Adrenal gland (tissue), 12 donors: ENCODE results near the gene INPP4B. TPM values are rescaled to one million over a fixed set of nuclear protein-coding genes. Genes with fewer than 3 reads are reported as not detected.

Experiments used
- DNase-seq, 7 donors: peaks; one replicate each; pipeline ENCODE4 v3.0.0-alpha.2; 2019 to 2020
- H3K27ac ChIP-seq, 5 donors: fragments of 200-600 bp; sonication (generic) in 4 of 5; 1 replicate in 3 of 5; 2 replicates in 2 of 5; pipeline versions ENCODE4 v1.5.1 to v1.8.0; 2016 to 2020; ENCODE audit warnings: mild to moderate bottlenecking in 1 of 5
- H3K27me3 ChIP-seq: fragments of 200-600 bp; 2 replicates; pipeline ENCODE4 v1.8.0; 2021
- H3K36me3 ChIP-seq, 2 donors: fragments of 200-600 bp; replicated peaks in 1 of 2; 1 replicate in 1 of 2; 2 replicates in 1 of 2; pipeline versions ENCODE4 v1.5.1 to v1.8.0; 2018 to 2022
- H3K4me1 ChIP-seq, 2 donors: fragments of 200-600 bp; replicated peaks in 1 of 2; 1 replicate in 1 of 2; 2 replicates in 1 of 2; pipeline versions ENCODE4 v1.5.1 to v1.8.0; 2018 to 2021
- H3K4me3 ChIP-seq, 4 donors: fragments of 200-600 bp; sonication (generic) in 3 of 4; one replicate each; pipeline ENCODE4 v1.5.1; 2016 to 2018
- H3K9me3 ChIP-seq, 3 donors: fragments of 200-600 bp; sonication (generic) in 1 of 3; replicated peaks in 1 of 3; 1 replicate in 2 of 3; 2 replicates in 1 of 3; pipeline versions ENCODE4 v1.5.1 to v1.8.0; 2016 to 2021
- CTCF ChIP-seq, 6 experiments: fragments of 450-650 bp in 4 of 6; fragments of 200-600 bp in 2 of 6; sonication (generic) in 1 of 6; IDR thresholded peaks; 1 replicate in 5 of 6; 2 replicates in 1 of 6; pipeline versions ENCODE4 v1.5.1 to v1.8.0; 2016 to 2021; ENCODE audit warnings: antibody characterized with exemption in 6 of 6, mild to moderate bottlenecking in 2 of 6, moderate library complexity in 1 of 6
- POLR2A ChIP-seq, 2 donors: fragments of 450-650 bp; IDR thresholded peaks; one replicate each; pipeline ENCODE4 v1.6.1; 2017; ENCODE audit warnings: antibody characterized with exemption in 2 of 2, mild to moderate bottlenecking in 2 of 2, moderate library complexity in 1 of 2
- WGBS, 4 donors: extraction: QIAGEN DNeasy Blood & Tissue Kit in 2 of 4; methylation state at CpG; one replicate each; pipeline versions ENCODE4 v1.1.5 to v1.1.7; 2013 to 2017; 5-methylcytosine and 5-hydroxymethylcytosine counted together
- intact Hi-C, 2 donors: fragments of 100-400 bp; cut with DNase I; formaldehyde crosslinking; loops; one replicate each; pipeline versions ENCODE4 v1.14.1 to v1.15.0; 2022 to 2023
- polyA plus RNA-seq, 3 donors: library from polyadenylated mRNA; stranded (reverse); fragments of 200-250 nt in 2 of 3; fragments of 350-450 nt in 1 of 3; fragmentation: Illumina TruSeq in 1 of 3; extraction: RNeasy Lipid Tissue Mini Kit (QIAGEN cat#74804) in 1 of 3; gene quantifications; one replicate each; pipeline ENCODE4 v1.2.3, GENCODE V29; 2013 to 2014
- total RNA-seq, 9 donors: library from RNA; depleted of rRNA in 4 of 9; stranded (reverse); fragments of >200 nt in 4 of 9; fragments of 120-200 nt in 1 of 9; fragmentation: NEBNext Ultra II Directional in 1 of 9; extraction: Animal tissue kit (Norgen Biotek cat#: 25700) in 1 of 9; gene quantifications; one replicate each; pipeline versions ENCODE4 v1.1.0 to v1.2.4, GENCODE V29; 2013 to 2023
- donor health status: healthy with polysubstance abuse.
- donor health status: Bipolar disorder and iron deficiency.
- donor health status: DM: yes; HTN: yes; CAD: no.
- donor health status: DM: no; HTN: no; CAD: no.
- donor health status: DM: no; HTN: no; CAD: no.
- donor health status: DM: yes; HTN: yes; CAD: no.

INPP4B gene
- total and polyA plus RNA-seq, 12 donors = 2.2 to 21.6 (median 11.8) TPM

- no peak for DNase-seq
- TF ChIP-seq CTCF (IDR thresholded peaks at IDR 0.05) = no peak
- TF ChIP-seq POLR2A (IDR thresholded peaks at IDR 0.05) = no peak
- Histone ChIP-seq H3K4me3 (no peak overlapping the region), H3K27ac (peak overlapping the region in 1 of 5 donors; percentile 50), H3K9me3 (no peaks in the 10 kb centered on the region), H3K36me3 (no peaks in the 10 kb centered on the region), H3K27me3 (no peaks in the 10 kb centered on the region), H3K4me1 (peaks cover 0 to 13% of the 10 kb centered on the region in 2 donors)
- WGBS, 4 donors = 79 to 83% (median 82%) methylated on average over 5 of the region's 5 CpGs
- intact Hi-C loops = no loop called here
These were observed 466.0 kb downstream of the INPP4B start for GRCh38 chr4:142380052-142380602.

- intact Hi-C loops = no loop called here
- no peak for DNase-seq
- Histone ChIP-seq H3K4me1 (peaks cover 0 to 13% of the 10 kb centered on the region in 2 donors), H3K27ac (peak overlapping the region in 1 of 5 donors; percentile 50), H3K9me3 (no peaks in the 10 kb centered on the region), H3K36me3 (no peaks in the 10 kb centered on the region), H3K4me3 (no peak overlapping the region), H3K27me3 (no peaks in the 10 kb centered on the region)
- no peak for TF ChIP-seq CTCF (IDR thresholded peaks at IDR 0.05)
- TF ChIP-seq POLR2A (IDR thresholded peaks at IDR 0.05) = no peak
- whole genome bisulfite sequencing, 4 donors = 67 to 76% (median 72%) methylated on average over 4 of the region's 4 CpGs
These were observed 466.6 kb downstream of the INPP4B start for GRCh38 chr4:142379277-142380051.

GRCh38 chr4:142378179-142378578 is 467.9 kb downstream of the INPP4B start:
- Histone ChIP-seq H3K36me3 (no peaks in the 10 kb centered on the region), H3K4me3 (no peak overlapping the region), H3K27me3 (no peaks in the 10 kb centered on the region), H3K9me3 (no peaks in the 10 kb centered on the region), H3K4me1 (peaks cover 0 to 20% of the 10 kb centered on the region in 2 donors), H3K27ac (peak overlapping the region in 2 of 5 donors; percentile 21 to 26)
- intact Hi-C loops = no loop called here
- 50 to 79% (median 63%) methylated on average over 2 of the region's 2 CpGs for WGBS, 4 donors
- no peak for TF ChIP-seq POLR2A (IDR thresholded peaks at IDR 0.05)
- TF ChIP-seq CTCF (IDR thresholded peaks at IDR 0.05) = no peak
- DNase-seq = peak in 3 of 7 donors; percentile 15 to 25 (median 20)

- Histone ChIP-seq H3K27ac (peak overlapping the region in 3 of 5 donors; percentile 4 to 26 (median 20)), H3K36me3 (no peaks in the 10 kb centered on the region), H3K9me3 (no peaks in the 10 kb centered on the region), H3K4me1 (peaks cover 0 to 24% of the 10 kb centered on the region in 2 donors), H3K27me3 (no peaks in the 10 kb centered on the region), H3K4me3 (no peak overlapping the region)
- DNase-seq = no peak
- no peak for TF ChIP-seq CTCF (IDR thresholded peaks at IDR 0.05)
- no peak for TF ChIP-seq POLR2A (IDR thresholded peaks at IDR 0.05)
- intact Hi-C loops = no loop called here
- WGBS, 4 donors = 39 to 56% (median 41%) methylated on average over 3 of the region's 3 CpGs
These were observed 468.6 kb downstream of the INPP4B start for GRCh38 chr4:142377342-142378091.
